H9 (cell line): ENCODE measurements around the gene PEPD. TPM values are rescaled to one million over a fixed set of nuclear protein-coding genes. Genes with fewer than 3 reads are reported as not detected.

Experiments
- DNase-seq: peaks from one replicate; pipeline ENCODE4 v3.0.0-alpha.2; 2017
- H2AFZ ChIP-seq: one replicate; pipeline ENCODE4 v1.6.1; 2013; ENCODE audit warnings: mild to moderate bottlenecking, low read length, control low read depth, moderate library complexity
- H2AK5ac ChIP-seq: 2 replicates; pipeline ENCODE4 v1.6.1; 2013; ENCODE audit warnings: low read length, control low read depth, mixed read lengths; ENCODE audit not compliant: insufficient read length
- H2BK120ac ChIP-seq: one replicate; pipeline ENCODE4 v1.6.1; 2013; ENCODE audit warnings: low read depth, mild to moderate bottlenecking, low read length, control low read depth, inconsistent platforms; ENCODE audit not compliant: poor library complexity, severe bottlenecking
- H2BK12ac ChIP-seq: 2 replicates; pipeline ENCODE4 v1.6.1; 2013; ENCODE audit warnings: low read length, control low read depth, mixed read lengths, low read depth; ENCODE audit not compliant: insufficient read length
- H2BK15ac ChIP-seq: 2 replicates; pipeline ENCODE4 v1.6.1; 2013; ENCODE audit warnings: low read depth, low read length, control low read depth
- H2BK20ac ChIP-seq: one replicate; pipeline ENCODE4 v1.6.1; 2013; ENCODE audit warnings: low read depth, mild to moderate bottlenecking, low read length, control low read depth, inconsistent platforms; ENCODE audit not compliant: poor library complexity, severe bottlenecking
- H2BK5ac ChIP-seq: 2 replicates; pipeline ENCODE4 v1.6.1; 2013; ENCODE audit warnings: low read length, control low read depth, mixed read lengths; ENCODE audit not compliant: insufficient read length
- H3K14ac ChIP-seq: 2 replicates; pipeline ENCODE4 v1.6.1; 2013; ENCODE audit warnings: low read length, control low read depth; ENCODE audit not compliant: insufficient read depth
- H3K18ac ChIP-seq: 2 replicates; pipeline ENCODE4 v1.6.1; 2013; ENCODE audit warnings: low read depth, mild to moderate bottlenecking, mixed read lengths, low read length, control low read depth; ENCODE audit not compliant: insufficient read length
- H3K23ac ChIP-seq: 2 replicates; pipeline ENCODE4 v1.6.1; 2013; ENCODE audit warnings: low read length, control low read depth, mixed read lengths, low read depth; ENCODE audit not compliant: insufficient read length
- H3K23me2 ChIP-seq: 2 replicates; pipeline ENCODE4 v1.6.1; 2013; ENCODE audit warnings: low read depth, mild to moderate bottlenecking, mixed read lengths, low read length, control low read depth; ENCODE audit not compliant: insufficient read length, poor library complexity, severe bottlenecking
- H3K27ac ChIP-seq: 2 replicates; pipeline ENCODE4 v1.5.1; 2013; ENCODE audit warnings: low read length, control low read depth, mixed read lengths, low read depth; ENCODE audit not compliant: insufficient read length
- H3K27me3 ChIP-seq: 2 replicates; pipeline ENCODE4 v1.6.1; 2013; ENCODE audit warnings: low read length, control low read depth, inconsistent platforms; ENCODE audit not compliant: insufficient read depth
- H3K4ac ChIP-seq: 2 replicates; pipeline ENCODE4 v1.6.1; 2013; ENCODE audit warnings: low read depth, mild to moderate bottlenecking, control low read depth, inconsistent platforms, low read length, moderate library complexity
- H3K4me1 ChIP-seq: 2 replicates; pipeline ENCODE4 v1.6.1; 2013; ENCODE audit warnings: low read length, control low read depth, inconsistent platforms; ENCODE audit not compliant: insufficient read depth
- H3K4me2 ChIP-seq: 2 replicates; pipeline ENCODE4 v1.6.1; 2013; ENCODE audit warnings: low read length, control low read depth, mixed read lengths; ENCODE audit not compliant: insufficient read length, insufficient read depth
- H3K56ac ChIP-seq: 2 replicates; pipeline ENCODE4 v1.6.1; 2013; ENCODE audit warnings: low read depth, mild to moderate bottlenecking, mixed read lengths, low read length, control low read depth; ENCODE audit not compliant: insufficient read length
- H3K79me1 ChIP-seq: 2 replicates; pipeline ENCODE4 v1.6.1; 2013; ENCODE audit warnings: low read depth, mild to moderate bottlenecking, moderate library complexity, low read length, control low read depth, inconsistent platforms; ENCODE audit not compliant: insufficient read depth, poor library complexity, severe bottlenecking
- H3K79me2 ChIP-seq: 2 replicates; pipeline ENCODE4 v1.6.1; 2013; ENCODE audit warnings: low read length, control low read depth, inconsistent platforms; ENCODE audit not compliant: insufficient read depth
- H3K9ac ChIP-seq: 2 replicates; pipeline ENCODE4 v1.6.1; 2013; ENCODE audit warnings: low read length, control low read depth, mixed read lengths; ENCODE audit not compliant: insufficient read length; ENCODE audit errors: extremely low read depth
- H3K9me3 ChIP-seq: one replicate; pipeline ENCODE4 v1.6.1; 2013; ENCODE audit warnings: low read depth, low read length, inconsistent platforms; ENCODE audit not compliant: control insufficient read depth
- H3T11ph ChIP-seq: one replicate; pipeline ENCODE4 v1.6.1; 2013; ENCODE audit warnings: mild to moderate bottlenecking, low read length, control low read depth, inconsistent platforms
- H4K20me1 ChIP-seq: one replicate; pipeline ENCODE4 v1.6.1; 2013; ENCODE audit not compliant: control insufficient read depth, insufficient read length, insufficient read depth
- H4K5ac ChIP-seq: 2 replicates; pipeline ENCODE4 v1.6.1; 2013; ENCODE audit warnings: low read depth, mild to moderate bottlenecking, mixed read lengths, low read length, control low read depth; ENCODE audit not compliant: insufficient read length
- H4K8ac ChIP-seq: replicated peaks from 2 replicates; pipeline ENCODE4 v1.6.1; 2013; ENCODE audit warnings: low read length, control low read depth, mixed read lengths, low read depth; ENCODE audit not compliant: insufficient read length
- H4K91ac ChIP-seq: 2 replicates; pipeline ENCODE4 v1.6.1; 2013; ENCODE audit warnings: low read depth, mild to moderate bottlenecking, moderate library complexity, mixed read lengths, low read length, control low read depth; ENCODE audit not compliant: insufficient read length
- H3K27ac Mint-ChIP-seq, 3 experiments: 2 replicates in 2 of 3; 3 replicates in 1 of 3; pipeline ENCODE4 v1.8.0; 2020 to 2021; ENCODE audit warnings: mixed read lengths in 3 of 3, mild to moderate bottlenecking in 1 of 3, moderate library complexity in 1 of 3
- H3K27me3 Mint-ChIP-seq: 2 replicates; pipeline ENCODE4 v1.8.0; 2021; ENCODE audit warnings: low read depth, mild to moderate bottlenecking, moderate library complexity, mixed read lengths
- H3K36me3 Mint-ChIP-seq, 3 experiments: 2 replicates in 2 of 3; 3 replicates in 1 of 3; pipeline ENCODE4 v1.8.0; 2020 to 2021; ENCODE audit warnings: low read depth in 3 of 3, mixed read lengths in 3 of 3; ENCODE audit not compliant: insufficient read depth in 1 of 3
- H3K4me1 Mint-ChIP-seq, 2 experiments: 2 replicates each; pipeline ENCODE4 v1.8.0; 2020; ENCODE audit warnings: mixed read lengths in 2 of 2
- H3K4me3 Mint-ChIP-seq, 2 experiments: 2 replicates in 1 of 2; 3 replicates in 1 of 2; pipeline ENCODE4 v1.8.0; 2020 to 2021; ENCODE audit warnings: mild to moderate bottlenecking in 2 of 2, mixed read lengths in 2 of 2, moderate library complexity in 1 of 2
- H3K9me3 Mint-ChIP-seq, 2 experiments: 2 replicates in 1 of 2; 3 replicates in 1 of 2; pipeline ENCODE4 v1.8.0; 2020; ENCODE audit warnings: mild to moderate bottlenecking in 2 of 2, mixed read lengths in 2 of 2, moderate library complexity in 1 of 2
- CTCF ChIP-seq: fragments of 200-600 bp; sonication (generic); conservative IDR thresholded peaks from 3 replicates; pipeline ENCODE4 v1.8.0; 2021; ENCODE audit warnings: antibody characterized with exemption, mild to moderate bottlenecking
- WGBS: extraction: QIAGEN DNeasy Blood & Tissue Kit; methylation state at CpG from one replicate; pipeline ENCODE4 v1.1.7; 2013; ENCODE audit warnings: missing lambda C conversion rate, low lambda C conversion rate, mixed read lengths; ENCODE audit not compliant: insufficient read length; ENCODE audit errors: extremely low coverage; 5-methylcytosine and 5-hydroxymethylcytosine counted together
- total RNA-seq: library from RNA; stranded (reverse); gene quantifications from 2 replicates; pipeline ENCODE4 v1.2.1, GENCODE V29; 2021

Gene PEPD
- total RNA-seq, 1 experiment from 2014 or later: 52.8 TPM

DNA sequence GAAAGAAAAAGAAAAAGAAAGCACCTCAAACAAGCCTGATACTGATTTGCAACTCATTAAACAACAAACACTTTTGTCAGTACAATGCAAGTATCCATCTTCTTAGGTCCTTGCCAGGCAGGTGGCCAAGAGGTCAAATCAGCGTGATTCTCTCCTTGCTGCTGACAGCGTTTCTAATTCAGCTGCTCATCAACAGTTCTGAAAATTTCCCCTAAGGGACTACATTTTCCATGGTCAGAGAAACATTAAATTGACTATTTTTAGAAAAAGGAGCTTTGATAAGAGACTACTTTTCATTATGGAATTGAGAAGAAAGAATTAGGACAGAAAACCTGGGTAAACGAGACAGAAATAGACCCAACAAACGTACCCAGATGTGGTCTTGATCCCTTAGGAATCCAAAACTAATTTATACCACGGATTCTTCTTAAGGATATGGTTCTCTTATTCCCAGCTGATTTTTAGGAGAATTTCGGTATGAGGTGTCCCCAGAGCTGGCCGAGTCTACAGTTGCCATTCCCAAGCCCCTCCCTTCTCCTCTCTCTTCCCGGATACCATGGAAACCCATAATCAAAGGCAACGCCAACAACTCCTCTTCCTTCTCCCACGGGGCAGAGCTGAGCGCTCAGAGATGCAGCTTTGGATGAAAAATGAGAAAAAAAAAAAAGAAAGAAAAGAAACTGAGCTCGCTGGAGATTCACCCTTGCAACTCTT lies 177.6 kb downstream of the PEPD start:
- Histone ChIP-seq H3K56ac (no peak overlapping the region), H2BK120ac (no peak overlapping the region), H3K27ac (no peak overlapping the region), H3K23ac (no peak overlapping the region), H3K4ac (no peak overlapping the region), H3K4me1 (no peaks in the 10 kb centered on the region), H2AK5ac (no peak overlapping the region), H3K79me2 (no peaks in the 10 kb centered on the region), H3K14ac (no peak overlapping the region), H3K27me3 (no peaks in the 10 kb centered on the region), H2BK12ac (no peak overlapping the region), H3K18ac (no peak overlapping the region), H4K5ac (no peak overlapping the region), H2BK5ac (no peak overlapping the region), H3K9ac (no peak overlapping the region), H2AFZ (no peak overlapping the region), H2BK15ac (no peak overlapping the region), H4K20me1 (no peaks in the 10 kb centered on the region), H3T11ph (no peak overlapping the region), H3K4me2 (no peak overlapping the region), H3K9me3 (no peaks in the 10 kb centered on the region), H3K23me2 (no peaks in the 10 kb centered on the region), H3K79me1 (no peaks in the 10 kb centered on the region), H4K91ac (no peak overlapping the region), H4K8ac (no peak overlapping the region), H2BK20ac (no peak overlapping the region)
- no CpG with 5 or more reads among the region's 12 CpGs for WGBS
- H3K9me3 Mint-ChIP-seq: no peaks in the 10 kb centered on the region
- H3K4me3 Mint-ChIP-seq: no peak overlapping the region
- TF ChIP-seq CTCF: no peak
- DNase-seq: no peak
- H3K4me1 Mint-ChIP-seq: peaks cover 5 to 7% of the 10 kb centered on the region in 2 experiments
- H3K27me3 Mint-ChIP-seq: peaks cover 44% of the 10 kb centered on the region
- no peak overlapping the region for H3K27ac Mint-ChIP-seq
- no peaks in the 10 kb centered on the region for H3K36me3 Mint-ChIP-seq
